BLaER1 (cell line): ENCODE measurements around the gene PC.

Source experiments
- H3K27ac ChIP-seq: shearing (Covaris generic); formaldehyde crosslinking; 2 replicates; pipeline ENCODE4 v1.8.1; 2022
- H3K27me3 ChIP-seq: shearing (Covaris generic); formaldehyde crosslinking; 2 replicates; pipeline ENCODE4 v1.8.1; 2022
- H3K36me3 ChIP-seq: shearing (Covaris generic); formaldehyde crosslinking; 2 replicates; pipeline ENCODE4 v1.8.1; 2022
- H3K4me1 ChIP-seq: shearing (Covaris generic); formaldehyde crosslinking; 2 replicates; pipeline ENCODE4 v1.8.1; 2022
- H3K4me2 ChIP-seq: shearing (Covaris generic); formaldehyde crosslinking; 2 replicates; pipeline ENCODE4 v1.8.1; 2022
- H3K4me3 ChIP-seq: shearing (Covaris generic); formaldehyde crosslinking; 2 replicates; pipeline ENCODE4 v1.8.1; 2022
- H3K9ac ChIP-seq: shearing (Covaris generic); formaldehyde crosslinking; 2 replicates; pipeline ENCODE4 v1.8.1; 2022
- H3K9me3 ChIP-seq: shearing (Covaris generic); formaldehyde crosslinking; 2 replicates; pipeline ENCODE4 v1.8.1; 2022
- H4K20me1 ChIP-seq: shearing (Covaris generic); formaldehyde crosslinking; 2 replicates; pipeline ENCODE4 v1.8.1; 2022
- Cebpa-rat ChIP-seq: shearing (Covaris generic); IDR thresholded peaks from 2 replicates; pipeline ENCODE4 v1.8.1; 2022

Gene PC

GRCh38 chr11:66853242-66854229 is 104.6 kb downstream of the PC start:
- peaks cover 11% of the 10 kb centered on the region for H4K20me1 ChIP-seq
- H3K27me3 ChIP-seq, result no peaks in the 10 kb centered on the region
- no peaks in the 10 kb centered on the region for H3K9me3 ChIP-seq
- H3K4me2 ChIP-seq, result peak overlapping the region; percentile 95; the same call in 1 of the 2 replicates
- H3K36me3 ChIP-seq, result peaks cover 25% of the 10 kb centered on the region
- peaks cover 62% of the 10 kb centered on the region for H3K4me1 ChIP-seq
- H3K9ac ChIP-seq, result no peak overlapping the region
- no peak overlapping the region for H3K4me3 ChIP-seq
- no peak for TF ChIP-seq Cebpa-rat
- H3K27ac ChIP-seq, result peak overlapping the region; percentile 96; the same call in 1 of the 2 replicates

DNA sequence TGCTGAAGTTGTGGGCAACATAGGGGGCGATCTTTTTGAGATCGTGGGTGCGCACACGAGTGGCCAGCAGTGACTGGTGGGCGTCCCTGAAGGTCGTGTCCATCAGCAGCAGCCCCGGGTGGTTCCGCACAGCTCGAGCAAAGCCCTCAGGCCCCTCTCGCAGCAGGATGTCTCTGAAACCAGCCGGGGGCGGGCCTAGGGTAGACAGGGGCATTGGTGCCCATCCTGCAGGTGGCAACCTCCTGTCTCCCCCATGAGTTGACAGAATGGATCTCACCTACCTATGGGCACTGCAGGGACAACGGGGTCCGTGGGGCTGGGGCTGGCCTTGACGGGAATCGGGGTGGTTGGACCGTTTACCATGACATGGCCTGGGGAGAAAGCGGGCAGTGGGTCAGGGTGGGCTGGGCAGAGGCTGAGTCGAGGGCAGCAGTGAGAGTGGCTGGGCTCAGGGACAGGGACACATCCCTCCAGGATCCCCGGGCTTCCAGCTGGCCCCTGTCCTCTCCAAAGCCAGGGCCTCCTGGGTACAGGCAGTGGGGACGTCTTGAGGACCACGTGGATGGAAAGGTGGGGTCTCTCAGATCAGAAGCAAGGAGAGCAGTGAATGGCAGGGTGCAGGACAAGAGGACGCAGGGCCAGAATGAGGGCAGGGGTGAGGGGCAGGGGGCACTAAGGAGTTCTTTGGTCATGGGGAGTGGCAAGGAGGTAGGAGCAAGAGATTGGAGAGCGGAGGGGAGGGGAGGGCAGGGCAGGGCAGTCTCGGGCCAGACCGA is 105.5 kb downstream of the PC start:
- Histone ChIP-seq H3K27ac (peak overlapping the region; percentile 96), H3K4me2 (peak overlapping the region; percentile 81), H3K9ac (peak overlapping the region; percentile 64; the same call in 1 of the 2 replicates), H4K20me1 (peaks cover 2% of the 10 kb centered on the region), H3K4me3 (no peak overlapping the region), H3K36me3 (peaks cover 27% of the 10 kb centered on the region), H3K27me3 (no peaks in the 10 kb centered on the region), H3K4me1 (peaks cover 53% of the 10 kb centered on the region), H3K9me3 (no peaks in the 10 kb centered on the region)
- no peak for TF ChIP-seq Cebpa-rat

- Histone ChIP-seq H3K4me1 (peaks cover 50% of the 10 kb centered on the region), H3K27ac (peak overlapping the region; percentile 96), H3K9ac (peak overlapping the region; percentile 64; the same call in 1 of the 2 replicates), H4K20me1 (no peaks in the 10 kb centered on the region), H3K9me3 (no peaks in the 10 kb centered on the region), H3K4me3 (no peak overlapping the region), H3K36me3 (peaks cover 34% of the 10 kb centered on the region), H3K4me2 (peak overlapping the region; percentile 81), H3K27me3 (no peaks in the 10 kb centered on the region)
- no peak for TF ChIP-seq Cebpa-rat
These were observed 106.3 kb downstream of the PC start for GRCh38 chr11:66851698-66852465.

DNA sequence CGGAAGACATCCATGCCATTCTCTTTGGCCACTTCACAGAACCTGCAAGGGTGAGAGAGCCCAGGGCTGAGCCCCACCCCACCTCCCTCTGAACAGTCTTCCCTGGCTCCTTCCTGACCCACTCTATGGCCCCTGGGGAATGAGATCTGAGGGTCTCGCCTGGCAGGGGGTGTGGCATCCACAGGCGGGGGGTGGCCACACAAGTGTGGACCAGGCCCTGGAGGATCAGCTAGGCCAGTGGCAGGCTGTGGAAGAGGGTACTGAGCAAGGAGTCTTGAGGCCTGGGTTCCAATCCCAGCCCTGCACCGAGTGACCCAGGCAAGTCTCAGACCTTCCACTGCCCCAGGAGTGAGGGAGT is 107.0 kb downstream of the PC start:
- Histone ChIP-seq H3K4me2 (peak overlapping the region; percentile 81), H3K27me3 (no peaks in the 10 kb centered on the region), H4K20me1 (no peaks in the 10 kb centered on the region), H3K36me3 (peaks cover 40% of the 10 kb centered on the region), H3K9me3 (no peaks in the 10 kb centered on the region), H3K27ac (peak overlapping the region; percentile 96), H3K4me3 (no peak overlapping the region), H3K9ac (no peak overlapping the region), H3K4me1 (peaks cover 50% of the 10 kb centered on the region)
- no peak for TF ChIP-seq Cebpa-rat

DNA sequence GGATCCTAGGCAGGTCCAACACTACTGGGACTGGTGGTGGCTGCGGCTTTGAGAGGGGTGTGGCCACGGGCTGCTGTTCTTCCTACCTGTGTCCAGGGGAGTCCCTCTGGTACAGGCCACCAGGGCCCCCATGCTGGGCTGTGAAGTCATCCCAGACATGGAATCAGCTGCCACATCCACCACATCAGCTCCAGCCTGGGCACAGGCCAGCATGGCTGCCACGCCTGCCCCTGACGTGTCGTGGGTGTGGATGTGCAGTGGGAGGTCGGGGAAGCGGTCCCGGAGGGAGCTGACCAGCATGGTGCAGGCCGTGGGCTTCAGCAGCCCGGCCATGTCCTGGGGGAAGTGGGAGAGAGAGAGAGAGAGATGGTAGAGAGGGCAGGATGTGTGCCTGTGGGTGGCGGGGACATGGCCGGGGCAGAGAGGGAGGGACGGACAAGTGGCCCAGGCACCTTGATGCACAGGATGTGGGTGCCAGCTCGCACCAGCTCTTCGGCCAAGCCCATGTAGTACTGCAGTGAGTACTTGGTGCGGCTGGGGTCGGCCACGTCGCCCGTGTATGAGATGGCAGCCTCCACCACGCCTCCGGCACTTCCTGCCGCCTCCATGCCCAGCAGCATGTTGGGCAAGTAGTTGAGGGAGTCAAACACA is 107.5 kb downstream of the PC start:
- no peak overlapping the region for H3K9ac ChIP-seq
- no peak overlapping the region for H3K4me3 ChIP-seq
- no peak for TF ChIP-seq Cebpa-rat
- peaks cover 45% of the 10 kb centered on the region for H3K36me3 ChIP-seq
- H4K20me1 ChIP-seq, result no peaks in the 10 kb centered on the region
- H3K9me3 ChIP-seq, result no peaks in the 10 kb centered on the region
- H3K4me1 ChIP-seq, result peaks cover 48% of the 10 kb centered on the region
- H3K27me3 ChIP-seq, result no peaks in the 10 kb centered on the region
- H3K4me2 ChIP-seq, result peak overlapping the region; percentile 81
- H3K27ac ChIP-seq, result peak overlapping the region; percentile 96

DNA sequence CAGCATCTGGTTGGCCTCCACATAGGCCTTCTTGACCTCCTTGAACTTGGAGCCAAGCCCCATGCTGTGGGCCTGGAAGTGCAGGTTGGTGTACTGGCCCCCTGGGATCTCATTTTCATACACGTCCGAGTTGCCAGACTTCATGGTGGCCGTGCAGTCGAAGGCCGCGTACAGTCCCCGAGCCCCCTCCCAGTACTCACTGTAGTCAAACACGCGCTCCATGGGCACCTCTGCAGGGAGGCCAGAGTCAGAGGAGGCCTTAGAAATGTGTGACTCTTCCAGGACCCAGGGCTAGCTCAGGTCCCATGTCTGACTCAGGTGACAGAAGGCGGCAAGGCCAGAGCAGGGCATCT is 108.0 kb downstream of the PC start:
- Histone ChIP-seq H3K36me3 (peaks cover 50% of the 10 kb centered on the region), H4K20me1 (no peaks in the 10 kb centered on the region), H3K27ac (no peak overlapping the region), H3K4me1 (peaks cover 43% of the 10 kb centered on the region), H3K4me2 (no peak overlapping the region), H3K4me3 (no peak overlapping the region), H3K9ac (no peak overlapping the region), H3K27me3 (no peaks in the 10 kb centered on the region), H3K9me3 (no peaks in the 10 kb centered on the region)
- TF ChIP-seq Cebpa-rat, result no peak

DNA sequence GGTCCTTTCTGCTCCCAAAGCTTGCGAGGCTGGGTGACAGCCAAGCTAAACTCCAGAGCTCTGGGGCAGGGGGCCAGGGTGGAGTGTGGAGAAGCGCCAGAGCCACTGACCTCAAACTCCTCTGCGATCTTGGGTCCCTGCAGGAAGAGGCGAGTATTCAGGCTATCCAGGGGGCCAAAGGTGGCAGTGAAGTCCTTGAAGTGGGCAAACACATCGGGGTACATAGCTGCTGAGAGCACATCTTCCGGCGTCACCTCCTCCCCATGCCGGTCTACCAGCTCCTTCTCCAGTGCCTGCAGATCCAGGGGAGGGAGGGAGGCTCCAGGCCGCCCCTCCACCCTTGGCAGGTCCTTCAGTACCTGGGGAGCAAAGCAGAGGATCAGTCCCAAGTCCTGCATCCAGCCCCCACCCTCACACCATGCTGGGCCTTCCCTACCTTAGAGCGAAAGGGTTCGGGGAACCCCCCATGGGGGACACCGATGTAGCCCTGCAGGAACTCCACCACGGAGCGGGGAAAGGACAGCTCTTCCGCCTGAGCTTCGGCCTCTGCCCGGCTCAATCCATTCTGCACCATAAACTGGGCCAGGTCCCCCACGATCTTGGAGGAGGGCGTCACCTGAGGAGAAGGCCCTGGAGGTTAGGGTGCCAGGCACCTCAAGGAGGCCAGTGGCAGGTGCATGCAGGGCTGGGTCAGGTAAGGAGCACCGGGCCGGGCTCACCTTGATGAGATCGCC is 108.5 kb downstream of the PC start:
- H3K9me3 ChIP-seq, result no peaks in the 10 kb centered on the region
- H3K9ac ChIP-seq, result no peak overlapping the region
- peaks cover 56% of the 10 kb centered on the region for H3K36me3 ChIP-seq
- H3K27ac ChIP-seq, result no peak overlapping the region
- peaks cover 41% of the 10 kb centered on the region for H3K4me1 ChIP-seq
- H3K4me3 ChIP-seq, result no peak overlapping the region
- H3K4me2 ChIP-seq, result no peak overlapping the region
- TF ChIP-seq Cebpa-rat, result no peak
- no peaks in the 10 kb centered on the region for H3K27me3 ChIP-seq
- peaks cover 5% of the 10 kb centered on the region; the same call in 1 of the 2 replicates for H4K20me1 ChIP-seq

GRCh38 chr11:66848671-66849500 is 109.3 kb downstream of the PC start:
- Histone ChIP-seq H4K20me1 (peaks cover 13% of the 10 kb centered on the region; the same call in 1 of the 2 replicates), H3K9ac (no peak overlapping the region), H3K36me3 (peaks cover 59% of the 10 kb centered on the region), H3K4me2 (no peak overlapping the region), H3K4me3 (no peak overlapping the region), H3K27ac (no peak overlapping the region), H3K9me3 (no peaks in the 10 kb centered on the region), H3K4me1 (peaks cover 41% of the 10 kb centered on the region), H3K27me3 (no peaks in the 10 kb centered on the region)
- no peak for TF ChIP-seq Cebpa-rat
